ENCODE measurements around the gene ZNF512. TPM values are rescaled to one million over a fixed set of nuclear protein-coding genes. Genes with fewer than 3 reads are reported as not detected.
"Not testable (repeated sequence)": the region's sequence is repeated elsewhere in the genome, so short reads cannot be mapped to it uniquely, and the experiment has no call there.

Gene ZNF512
- total RNA-seq, 1 donor from 2014 or later, result 55.9 TPM

DNA sequence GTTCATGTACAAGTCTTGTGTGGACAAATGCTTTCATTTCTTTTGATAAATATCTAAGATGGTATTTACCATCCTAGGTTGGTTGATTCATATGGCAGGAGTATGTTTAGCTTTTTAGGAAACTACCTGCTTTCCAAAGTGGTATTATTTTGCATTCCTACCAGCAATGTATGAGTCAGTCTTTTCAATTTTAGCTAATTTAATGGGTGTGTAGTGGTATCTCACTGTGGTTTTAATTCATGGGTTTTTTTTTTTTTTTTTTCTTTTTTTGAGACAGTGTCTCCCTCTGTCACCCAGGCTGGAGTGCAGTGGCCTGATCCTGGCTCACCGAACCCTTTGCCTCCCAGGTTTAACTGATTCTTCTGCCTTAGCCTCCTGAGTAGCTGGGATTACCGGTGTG is 4.2 kb downstream of the ZNF512 start:
- DNase-seq (ENCODE audit: low read depth), result no peak
- H3K4me3 ChIP-seq (ENCODE audit: low read depth, low read length), result no peak overlapping the region

DNA sequence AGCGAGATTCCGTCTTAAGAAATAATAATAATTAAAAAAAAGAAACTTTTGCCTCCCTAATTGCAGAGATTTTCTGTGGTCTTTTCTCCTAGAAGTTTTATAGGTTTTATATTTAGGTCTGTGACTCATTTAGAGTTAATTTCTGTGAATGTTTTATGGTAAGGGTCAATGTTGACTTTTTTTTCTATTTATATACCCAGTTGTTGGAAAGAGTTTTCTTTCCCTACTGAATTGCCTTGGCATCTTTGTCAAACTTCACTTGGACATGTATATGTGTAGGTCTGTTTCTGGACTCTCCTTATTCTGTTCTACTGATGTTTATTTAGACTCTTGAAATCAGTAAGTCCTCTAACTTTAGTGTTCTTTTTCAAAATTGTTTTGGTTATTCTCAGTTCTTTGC is 5.5 kb downstream of the ZNF512 start:
- Histone ChIP-seq H3K4me3 (ENCODE audit: low read depth, low read length) (no peak overlapping the region), H3K27me3 (ENCODE audit: control insufficient read depth, insufficient read depth, low read length) (no peaks in the 10 kb centered on the region), H3K36me3 (ENCODE audit: control insufficient read depth, insufficient read depth, low read length) (no peaks in the 10 kb centered on the region)
- TF ChIP-seq, protein P1, sequence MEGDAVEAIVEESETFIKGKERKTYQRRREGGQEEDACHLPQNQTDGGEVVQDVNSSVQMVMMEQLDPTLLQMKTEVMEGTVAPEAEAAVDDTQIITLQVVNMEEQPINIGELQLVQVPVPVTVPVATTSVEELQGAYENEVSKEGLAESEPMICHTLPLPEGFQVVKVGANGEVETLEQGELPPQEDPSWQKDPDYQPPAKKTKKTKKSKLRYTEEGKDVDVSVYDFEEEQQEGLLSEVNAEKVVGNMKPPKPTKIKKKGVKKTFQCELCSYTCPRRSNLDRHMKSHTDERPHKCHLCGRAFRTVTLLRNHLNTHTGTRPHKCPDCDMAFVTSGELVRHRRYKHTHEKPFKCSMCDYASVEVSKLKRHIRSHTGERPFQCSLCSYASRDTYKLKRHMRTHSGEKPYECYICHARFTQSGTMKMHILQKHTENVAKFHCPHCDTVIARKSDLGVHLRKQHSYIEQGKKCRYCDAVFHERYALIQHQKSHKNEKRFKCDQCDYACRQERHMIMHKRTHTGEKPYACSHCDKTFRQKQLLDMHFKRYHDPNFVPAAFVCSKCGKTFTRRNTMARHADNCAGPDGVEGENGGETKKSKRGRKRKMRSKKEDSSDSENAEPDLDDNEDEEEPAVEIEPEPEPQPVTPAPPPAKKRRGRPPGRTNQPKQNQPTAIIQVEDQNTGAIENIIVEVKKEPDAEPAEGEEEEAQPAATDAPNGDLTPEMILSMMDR (IDR thresholded peaks at IDR 0.05; ENCODE audit: insufficient read depth, low read length, poor library complexity, severe bottlenecking), result no peak
- DNase-seq (ENCODE audit: low read depth), result no peak

More for the DNA sequence above, 4.2 kb downstream of the ZNF512 start:
- TF ChIP-seq, protein P1 (IDR thresholded peaks at IDR 0.05; ENCODE audit: insufficient read depth, low read length, poor library complexity, severe bottlenecking), result no peak
- no peaks in the 10 kb centered on the region for H3K27me3 ChIP-seq (ENCODE audit: control insufficient read depth, insufficient read depth, low read length)
- H3K36me3 ChIP-seq (ENCODE audit: control insufficient read depth, insufficient read depth, low read length), result no peaks in the 10 kb centered on the region

DNA sequence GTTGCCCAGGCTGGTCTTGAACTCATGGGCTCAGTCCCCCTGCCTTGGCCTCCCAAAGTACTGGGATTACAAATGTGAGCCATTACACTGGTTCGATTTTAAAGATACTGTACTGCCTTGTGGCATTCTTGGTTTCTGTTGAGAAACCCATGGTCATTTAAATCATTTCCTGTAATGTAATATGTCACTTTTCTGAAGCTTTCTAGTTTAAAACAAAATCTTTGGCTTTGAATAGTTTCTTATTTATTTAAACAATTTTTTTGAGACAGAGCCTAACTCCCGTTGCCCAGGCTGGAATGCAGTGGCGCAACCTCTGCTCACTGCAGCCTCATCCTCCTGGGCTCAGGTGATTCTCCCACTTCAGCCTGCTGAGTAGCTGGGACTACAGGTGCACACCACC is 8.9 kb downstream of the ZNF512 start:
- H3K27me3 ChIP-seq (ENCODE audit: control insufficient read depth, insufficient read depth, low read length), result no peaks in the 10 kb centered on the region
- DNase-seq (ENCODE audit: low read depth), result no peak
- H3K4me3 ChIP-seq (ENCODE audit: low read depth, low read length), result no peak overlapping the region
- no peaks in the 10 kb centered on the region for H3K36me3 ChIP-seq (ENCODE audit: control insufficient read depth, insufficient read depth, low read length)
- TF ChIP-seq, protein P1 (IDR thresholded peaks at IDR 0.05; ENCODE audit: insufficient read depth, low read length, poor library complexity, severe bottlenecking), result no peak

DNA sequence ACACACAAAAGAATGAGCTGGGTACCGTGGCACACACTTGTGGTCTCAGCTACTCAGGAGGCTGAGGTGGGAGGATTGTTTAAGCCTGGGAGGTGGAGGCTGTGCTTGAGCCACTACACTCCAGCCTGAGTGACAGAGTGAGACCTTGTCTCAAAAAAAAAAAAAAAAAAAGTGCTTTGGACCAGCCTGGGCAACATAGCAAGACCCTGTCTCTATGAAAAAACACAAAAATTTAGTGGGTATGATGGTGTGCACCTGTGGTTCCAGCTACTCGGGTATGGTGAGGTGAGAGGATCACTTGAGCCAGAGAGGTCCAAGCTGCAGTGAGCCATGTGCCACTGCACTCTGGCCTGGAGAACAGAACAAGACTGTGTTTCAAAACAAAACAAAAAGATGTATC is 10.4 kb downstream of the ZNF512 start:
- Histone ChIP-seq H3K36me3 (ENCODE audit: control insufficient read depth, insufficient read depth, low read length) (no peaks in the 10 kb centered on the region), H3K4me3 (ENCODE audit: low read depth, low read length) (no peak overlapping the region), H3K27me3 (ENCODE audit: control insufficient read depth, insufficient read depth, low read length) (no peaks in the 10 kb centered on the region)
- TF ChIP-seq, protein P1 (IDR thresholded peaks at IDR 0.05; ENCODE audit: insufficient read depth, low read length, poor library complexity, severe bottlenecking), result no peak
- no peak for DNase-seq (ENCODE audit: low read depth)

DNA sequence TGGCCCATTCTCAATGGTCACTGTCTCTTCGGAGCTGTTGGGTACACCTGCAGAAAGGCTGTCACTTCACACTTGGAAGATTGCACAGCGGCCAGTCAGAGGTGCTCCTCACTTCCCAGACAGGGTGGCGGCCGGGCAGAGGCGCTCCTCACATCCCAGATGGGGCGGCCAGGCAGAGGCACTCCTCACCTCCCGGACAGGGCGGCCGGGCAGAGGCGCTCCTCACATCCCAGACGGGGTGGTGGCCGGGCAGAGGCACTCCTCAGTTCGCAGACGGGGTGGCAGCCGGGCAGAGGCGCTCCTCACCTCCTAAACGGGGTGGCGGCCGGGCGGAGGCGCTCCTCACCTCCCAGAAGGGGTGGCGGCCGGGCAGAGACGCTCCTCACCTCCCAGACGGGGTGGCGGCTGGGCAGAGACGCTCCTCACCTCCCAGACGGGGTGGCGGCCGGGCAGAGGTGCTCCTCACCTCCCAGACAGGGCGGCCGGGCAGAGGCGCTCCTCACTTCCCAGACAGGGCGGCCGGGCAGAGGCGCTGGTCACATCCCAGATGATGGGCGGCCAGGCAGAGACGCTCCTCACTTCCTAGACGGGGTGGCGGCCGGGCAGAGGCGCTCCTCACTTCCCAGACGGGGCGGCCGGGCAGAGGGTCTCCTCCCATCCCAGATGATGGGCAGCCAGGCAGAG is 11.3 kb downstream of the ZNF512 start:
- not testable (repeated sequence) for H3K36me3 ChIP-seq (ENCODE audit: control insufficient read depth, insufficient read depth, low read length)

DNA sequence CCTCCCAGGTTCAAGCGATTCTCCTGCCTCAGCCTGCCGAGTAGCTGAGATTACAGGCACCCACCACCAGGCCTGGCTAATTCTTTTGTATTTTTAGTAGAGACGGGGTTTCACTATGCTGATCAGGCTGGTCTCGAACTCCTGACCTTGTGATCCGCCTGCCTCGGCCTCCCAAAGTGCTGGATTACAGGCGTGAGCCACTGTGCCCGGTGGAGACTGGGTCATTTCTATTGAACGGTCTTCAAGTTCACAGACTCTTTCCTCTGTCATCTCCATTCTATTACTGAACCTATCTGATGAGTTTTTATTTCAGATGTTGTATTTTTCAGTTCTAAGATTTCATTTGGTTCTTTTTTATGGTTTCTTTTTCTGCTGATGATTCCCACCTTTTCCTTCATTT is 12.6 kb downstream of the ZNF512 start:
- H3K27me3 ChIP-seq (ENCODE audit: control insufficient read depth, insufficient read depth, low read length); H3K36me3 ChIP-seq (ENCODE audit: control insufficient read depth, insufficient read depth, low read length); DNase-seq (ENCODE audit: low read depth); H3K4me3 ChIP-seq (ENCODE audit: low read depth, low read length): not testable (repeated sequence)

More for the DNA sequence above, 11.3 kb downstream of the ZNF512 start:
- H3K27me3 ChIP-seq (ENCODE audit: control insufficient read depth, insufficient read depth, low read length); H3K4me3 ChIP-seq (ENCODE audit: low read depth, low read length); DNase-seq (ENCODE audit: low read depth): not testable (repeated sequence)

DNA sequence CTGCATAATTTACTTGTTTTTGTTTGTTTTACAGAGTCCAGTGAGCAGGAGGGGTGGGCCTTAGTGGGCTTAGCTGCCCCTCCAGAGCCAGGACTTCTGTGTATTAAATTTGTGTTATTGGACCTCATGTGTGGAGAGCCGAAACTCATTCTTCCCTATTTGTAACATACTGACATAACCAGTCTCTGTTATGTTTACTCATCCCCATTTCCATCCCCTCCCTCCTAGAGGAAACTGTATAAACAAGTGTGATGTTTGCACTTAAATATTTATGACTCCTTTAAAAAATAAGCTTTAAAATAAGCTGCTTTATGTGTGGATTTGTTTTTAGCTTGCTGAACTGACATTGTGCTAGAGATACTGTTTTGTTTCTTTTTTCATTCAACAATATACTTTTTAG is 13.8 kb downstream of the ZNF512 start:
- TF ChIP-seq, protein P1 (IDR thresholded peaks at IDR 0.05; ENCODE audit: insufficient read depth, low read length, poor library complexity, severe bottlenecking), result no peak
- no peaks in the 10 kb centered on the region for H3K27me3 ChIP-seq (ENCODE audit: control insufficient read depth, insufficient read depth, low read length)
- H3K36me3 ChIP-seq (ENCODE audit: control insufficient read depth, insufficient read depth, low read length), result no peaks in the 10 kb centered on the region
- no peak for DNase-seq (ENCODE audit: low read depth)
- H3K4me3 ChIP-seq (ENCODE audit: low read depth, low read length), result no peak overlapping the region

Measured in kidney epithelial cell (primary cell).